ENCODE measurements around the gene PUM2.

PUM2 gene

DNA sequence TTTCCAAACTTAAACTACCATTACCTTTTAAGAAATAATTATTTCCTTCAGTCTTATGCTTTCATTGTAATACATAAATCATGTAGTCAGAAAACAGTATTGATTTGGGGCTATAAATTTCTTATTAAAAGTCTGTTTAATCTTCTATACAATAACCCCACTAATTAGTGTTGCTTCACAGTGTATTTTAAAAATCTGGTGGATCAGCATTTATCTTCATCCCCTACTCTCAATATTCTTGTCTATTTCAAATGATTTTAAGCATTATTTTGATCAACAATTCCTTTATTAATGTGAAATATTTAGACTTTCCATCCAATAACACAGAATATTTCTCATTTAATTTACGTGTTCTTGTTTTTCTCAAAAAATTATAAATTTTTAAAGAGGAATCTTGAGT, 93.2 kb downstream of the PUM2 start:
- H3K9me2 ChIP-seq (replicated peaks; ENCODE audit: insufficient read depth, low read length): no peaks in the 10 kb centered on the region
- no peak for DNase-seq
- H3K27me3 ChIP-seq (replicated peaks; ENCODE audit: insufficient read depth, low read length): no peaks in the 10 kb centered on the region
- no peaks in the 10 kb centered on the region for H4K20me1 ChIP-seq (ENCODE audit: insufficient read depth, low read length)
- no peaks in the 10 kb centered on the region for H3K4me1 ChIP-seq (ENCODE audit: low read length)
- no peak overlapping the region for H3K27ac ChIP-seq (ENCODE audit: low read length)
- no peak overlapping the region for H3K4me2 ChIP-seq (ENCODE audit: low read depth, low read length)
- no peaks in the 10 kb centered on the region for H3F3A ChIP-seq (ENCODE audit: insufficient read depth, low read length)
- H3K79me2 ChIP-seq (ENCODE audit: low read length): peaks cover 14% of the 10 kb centered on the region; the same call in 1 of the 2 replicates
- no peaks in the 10 kb centered on the region for H3K9me3 ChIP-seq (replicated peaks; ENCODE audit: insufficient read depth, low read length)
- no peak overlapping the region for H3K9ac ChIP-seq (ENCODE audit: low read length)
- TF ChIP-seq, protein P1, sequence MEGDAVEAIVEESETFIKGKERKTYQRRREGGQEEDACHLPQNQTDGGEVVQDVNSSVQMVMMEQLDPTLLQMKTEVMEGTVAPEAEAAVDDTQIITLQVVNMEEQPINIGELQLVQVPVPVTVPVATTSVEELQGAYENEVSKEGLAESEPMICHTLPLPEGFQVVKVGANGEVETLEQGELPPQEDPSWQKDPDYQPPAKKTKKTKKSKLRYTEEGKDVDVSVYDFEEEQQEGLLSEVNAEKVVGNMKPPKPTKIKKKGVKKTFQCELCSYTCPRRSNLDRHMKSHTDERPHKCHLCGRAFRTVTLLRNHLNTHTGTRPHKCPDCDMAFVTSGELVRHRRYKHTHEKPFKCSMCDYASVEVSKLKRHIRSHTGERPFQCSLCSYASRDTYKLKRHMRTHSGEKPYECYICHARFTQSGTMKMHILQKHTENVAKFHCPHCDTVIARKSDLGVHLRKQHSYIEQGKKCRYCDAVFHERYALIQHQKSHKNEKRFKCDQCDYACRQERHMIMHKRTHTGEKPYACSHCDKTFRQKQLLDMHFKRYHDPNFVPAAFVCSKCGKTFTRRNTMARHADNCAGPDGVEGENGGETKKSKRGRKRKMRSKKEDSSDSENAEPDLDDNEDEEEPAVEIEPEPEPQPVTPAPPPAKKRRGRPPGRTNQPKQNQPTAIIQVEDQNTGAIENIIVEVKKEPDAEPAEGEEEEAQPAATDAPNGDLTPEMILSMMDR (IDR thresholded peaks at IDR 0.05; ENCODE audit: low read length): no peak
- TF ChIP-seq EZH2 (optimal IDR thresholded peaks at IDR 0.05; ENCODE audit: low read depth, low read length) (no peak), EZH2phosphoT487 (IDR thresholded peaks at IDR 0.05; ENCODE audit: low read length) (no peak)
- H3K4me3 ChIP-seq (ENCODE audit: low read length): no peak overlapping the region
- H3K36me3 ChIP-seq (replicated peaks; ENCODE audit: insufficient read depth, low read length): peaks cover 16% of the 10 kb centered on the region
- H2AFZ ChIP-seq (ENCODE audit: low read length): no peak overlapping the region

DNA sequence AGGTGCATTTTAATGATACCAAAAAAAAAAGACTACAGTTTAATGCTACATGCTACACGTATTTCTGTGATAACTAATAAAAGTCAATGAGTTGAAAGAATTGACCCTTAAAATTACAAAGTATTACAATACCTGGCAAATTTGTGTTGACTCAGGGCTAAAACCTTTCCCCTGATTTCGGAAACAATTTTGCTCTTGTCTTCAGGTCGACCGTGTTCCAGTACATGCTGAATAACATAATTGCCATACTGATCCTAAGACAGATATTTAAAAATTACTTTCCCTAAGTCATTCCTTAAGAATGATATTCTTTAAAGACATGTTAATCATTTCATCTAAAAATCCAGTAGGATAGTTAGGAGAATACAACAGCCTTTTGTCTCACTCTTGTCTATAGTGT, 95.9 kb downstream of the PUM2 start:
- no peak for DNase-seq
- H4K20me1 ChIP-seq (ENCODE audit: insufficient read depth, low read length): no peaks in the 10 kb centered on the region
- 0 out of 2 replicates have a peak, but pooled peaks cover 6% of the 10 kb centered on the region for H3K79me2 ChIP-seq (ENCODE audit: low read length)
- H2AFZ ChIP-seq (ENCODE audit: low read length): no peak overlapping the region
- H3K9me3 ChIP-seq (replicated peaks; ENCODE audit: insufficient read depth, low read length): no peaks in the 10 kb centered on the region
- H3K27ac ChIP-seq (ENCODE audit: low read length): no peak overlapping the region
- H3F3A ChIP-seq (ENCODE audit: insufficient read depth, low read length): 0 out of 2 replicates have a peak, but pooled peaks cover 3% of the 10 kb centered on the region
- H3K36me3 ChIP-seq (replicated peaks; ENCODE audit: insufficient read depth, low read length): peaks cover 21% of the 10 kb centered on the region
- TF ChIP-seq, protein P1 (IDR thresholded peaks at IDR 0.05; ENCODE audit: low read length): no peak
- no peaks in the 10 kb centered on the region for H3K27me3 ChIP-seq (replicated peaks; ENCODE audit: insufficient read depth, low read length)
- H3K4me3 ChIP-seq (ENCODE audit: low read length): no peak overlapping the region
- no peaks in the 10 kb centered on the region for H3K9me2 ChIP-seq (replicated peaks; ENCODE audit: insufficient read depth, low read length)
- H3K4me1 ChIP-seq (ENCODE audit: low read length): no peaks in the 10 kb centered on the region
- no peak overlapping the region for H3K4me2 ChIP-seq (ENCODE audit: low read depth, low read length)
- no peak overlapping the region for H3K9ac ChIP-seq (ENCODE audit: low read length)

DNA sequence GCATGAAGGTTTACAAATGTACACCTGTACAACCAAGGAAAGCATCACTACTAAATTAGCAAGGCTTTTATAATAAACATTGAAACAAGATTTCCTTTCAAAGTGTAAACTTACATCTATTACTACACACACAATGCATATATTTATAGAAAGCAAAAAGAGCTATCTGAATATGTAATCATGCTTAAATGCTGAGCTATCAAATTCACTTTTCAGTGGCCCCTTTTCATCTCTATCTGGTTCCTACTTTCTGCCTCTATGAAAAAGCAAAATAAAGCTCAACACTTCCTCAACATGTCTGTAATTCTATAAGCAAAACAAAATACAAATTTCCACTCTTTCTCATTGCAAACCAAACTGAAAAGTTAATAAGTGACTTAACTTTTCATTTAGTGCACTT, 100.2 kb downstream of the PUM2 start:
- Histone ChIP-seq H3K9me2 (replicated peaks; ENCODE audit: insufficient read depth, low read length) (no peaks in the 10 kb centered on the region), H3K9ac (ENCODE audit: low read length) (no peak overlapping the region), H2AFZ (ENCODE audit: low read length) (no peak overlapping the region), H3F3A (ENCODE audit: insufficient read depth, low read length) (0 out of 2 replicates have a peak, but pooled peaks cover 11% of the 10 kb centered on the region), H3K4me3 (ENCODE audit: low read length) (no peak overlapping the region), H4K20me1 (ENCODE audit: insufficient read depth, low read length) (no peaks in the 10 kb centered on the region), H3K79me2 (ENCODE audit: low read length) (no peaks in the 10 kb centered on the region), H3K4me1 (ENCODE audit: low read length) (no peaks in the 10 kb centered on the region), H3K27me3 (replicated peaks; ENCODE audit: insufficient read depth, low read length) (no peaks in the 10 kb centered on the region), H3K36me3 (replicated peaks; ENCODE audit: insufficient read depth, low read length) (peaks cover 30% of the 10 kb centered on the region), H3K27ac (ENCODE audit: low read length) (no peak overlapping the region), H3K9me3 (replicated peaks; ENCODE audit: insufficient read depth, low read length) (no peaks in the 10 kb centered on the region), H3K4me2 (ENCODE audit: low read depth, low read length) (no peak overlapping the region)
- TF ChIP-seq EZH2 (optimal IDR thresholded peaks at IDR 0.05; ENCODE audit: low read depth, low read length): no peak
- TF ChIP-seq, protein P1 (IDR thresholded peaks at IDR 0.05; ENCODE audit: low read length): no peak
- no peak for TF ChIP-seq EZH2phosphoT487 (IDR thresholded peaks at IDR 0.05; ENCODE audit: low read length)
- DNase-seq: no peak

All from MM.1S (cell line).